Endothelial cell of umbilical vein (primary cell): ENCODE results near the gene EHD2. TPM values are rescaled to one million over a fixed set of nuclear protein-coding genes. Genes with fewer than 3 reads are reported as not detected.

ENCODE experiments used
- BruUV-seq: library from RNA; stranded (reverse); fragments of 400-500 nt; replicated peaks from 2 replicates; lab custom pipeline; 2021; lab: Mats Ljungman, UMichigan
- CTCF ChIA-PET: fragments of 300-600, 350-600 bp; sonication (Branson Sonifier 250); formaldehyde crosslinking; loops from one replicate; lab custom pipeline; 2021; ENCODE audit warnings: antibody characterized with exemption, inconsistent platforms; lab: Charles Lee
- POLR2A ChIA-PET: fragments of 300-600, 350-600 bp; sonication (Branson Sonifier 250); formaldehyde crosslinking; loops from one replicate; lab custom pipeline; 2021; ENCODE audit warnings: antibody characterized with exemption, inconsistent platforms; lab: Charles Lee
- DNase-seq: peaks from one replicate; pipeline ENCODE4 v3.0.0-alpha.2; 2011; ENCODE audit warnings: low read depth, low spot score
- FAIRE-seq: peaks from 2 replicates; lab custom pipeline; 2011; peaks lifted over from hg19 to GRCh38; lab: Jason Lieb, UNC
- H2AFZ ChIP-seq: 2 replicates; pipeline ENCODE4 v1.6.0; 2012; ENCODE audit warnings: low read depth, low read length, control low read depth, inconsistent platforms
- H3K27ac ChIP-seq: 2 replicates; pipeline ENCODE4 v1.5.1; 2011; ENCODE audit warnings: low read depth, mild to moderate bottlenecking, control low read depth, low read length, moderate library complexity; ENCODE audit not compliant: insufficient read depth
- H3K27me3 ChIP-seq, 2 experiments: 2 replicates each; pipeline versions ENCODE4 v1.6.0 to v1.6.1; 2011; ENCODE audit warnings: low read length in 2 of 2, mixed read lengths in 1 of 2; ENCODE audit not compliant: control insufficient read depth in 2 of 2, insufficient read depth in 2 of 2
- H3K36me3 ChIP-seq, 2 experiments: 2 replicates in 1 of 2; 3 replicates in 1 of 2; pipeline ENCODE4 v1.5.1; 2011; ENCODE audit warnings: low read length in 2 of 2, mild to moderate bottlenecking in 1 of 2, moderate library complexity in 1 of 2; ENCODE audit not compliant: control insufficient read depth in 2 of 2, insufficient read depth in 2 of 2; ENCODE audit errors: extremely low read depth in 1 of 2
- H3K4me1 ChIP-seq: 3 replicates; pipeline ENCODE4 v1.5.1; 2011; ENCODE audit warnings: mild to moderate bottlenecking, low read length; ENCODE audit not compliant: control insufficient read depth, insufficient read depth; ENCODE audit errors: extremely low read depth
- H3K4me2 ChIP-seq: 2 replicates; pipeline ENCODE4 v1.6.1; 2011; ENCODE audit warnings: low read length, control low read depth, mixed read lengths; ENCODE audit not compliant: insufficient read depth
- H3K4me3 ChIP-seq, 3 experiments: fragments of 200-600 bp in 1 of 3; sonication (generic), shearing (Covaris generic) in 1 of 3; replicated peaks in 1 of 3; 2 replicates each; pipeline ENCODE4 v1.5.1; 2011 to 2016; ENCODE audit warnings: control low read depth in 3 of 3, low read length in 3 of 3, mild to moderate bottlenecking in 2 of 3, inconsistent platforms in 1 of 3, low read depth in 1 of 3, moderate library complexity in 1 of 3; ENCODE audit not compliant: insufficient read depth in 1 of 3
- H3K79me2 ChIP-seq: 2 replicates; pipeline ENCODE4 v1.6.0; 2012; ENCODE audit warnings: low read length, inconsistent platforms; ENCODE audit not compliant: control insufficient read depth, insufficient read depth
- H3K9ac ChIP-seq: replicated peaks from 2 replicates; pipeline ENCODE3; 2011; ENCODE audit warnings: low read length, control low read depth; ENCODE audit not compliant: insufficient read depth; ENCODE audit errors: extremely low read depth
- H3K9me1 ChIP-seq: replicated peaks from 3 replicates; pipeline ENCODE4 v1.6.0; 2011; ENCODE audit warnings: mild to moderate bottlenecking, low read length; ENCODE audit not compliant: control insufficient read depth, insufficient read depth; ENCODE audit errors: extremely low read depth
- H3K9me3 ChIP-seq: replicated peaks from 2 replicates; pipeline ENCODE4 v1.5.1; 2012; ENCODE audit warnings: low read length, inconsistent platforms; ENCODE audit not compliant: control insufficient read depth, insufficient read depth
- H4K20me1 ChIP-seq: replicated peaks from 2 replicates; pipeline ENCODE3; 2011; ENCODE audit warnings: mild to moderate bottlenecking, low read length; ENCODE audit not compliant: control insufficient read depth, insufficient read depth; ENCODE audit errors: extremely low read depth
- CTCF ChIP-seq, 2 donors: IDR thresholded peaks; 1 replicate in 1 of 2; 2 replicates in 1 of 2; pipeline ENCODE4 v1.5.1; 2011; ENCODE audit warnings: low read length in 2 of 2, mild to moderate bottlenecking in 2 of 2, moderate library complexity in 2 of 2, control low read depth in 1 of 2, inconsistent platforms in 1 of 2, low read depth in 1 of 2; ENCODE audit not compliant: insufficient read depth in 1 of 2; ENCODE audit errors: extremely low read depth in 1 of 2
- EZH2 ChIP-seq: IDR thresholded peaks from 2 replicates; pipeline ENCODE4 v1.6.1; 2012; ENCODE audit warnings: borderline replicate concordance, low read depth, mild to moderate bottlenecking, moderate library complexity, low read length, inconsistent platforms; ENCODE audit not compliant: severe bottlenecking
- FOS ChIP-seq: IDR thresholded peaks from 2 replicates; pipeline ENCODE4 v1.6.1; 2011; ENCODE audit warnings: mild to moderate bottlenecking, low read length, moderate library complexity, borderline replicate concordance; ENCODE audit not compliant: insufficient read depth
- GATA2 ChIP-seq: IDR thresholded peaks from 2 replicates; pipeline ENCODE4 v1.7.0; 2011; ENCODE audit warnings: low read depth, mild to moderate bottlenecking, moderate library complexity, mixed read lengths, low read length; ENCODE audit not compliant: insufficient read length, insufficient read depth
- JUN ChIP-seq: IDR thresholded peaks from 2 replicates; pipeline ENCODE4 v1.6.1; 2011; ENCODE audit warnings: borderline replicate concordance, low read depth; ENCODE audit not compliant: insufficient read length, insufficient read depth
- MAX ChIP-seq: IDR thresholded peaks from 2 replicates; pipeline ENCODE4 v1.6.1; 2011; ENCODE audit not compliant: insufficient read depth, insufficient read length
- MYC ChIP-seq: IDR thresholded peaks from one replicate; pipeline ENCODE4 v1.6.1; 2011; ENCODE audit warnings: mild to moderate bottlenecking, low read depth, low read length
- POLR2A ChIP-seq: IDR thresholded peaks from 2 replicates; pipeline ENCODE4 v1.6.1; 2012; ENCODE audit warnings: low read depth, mild to moderate bottlenecking, control low read depth, low read length
- POLR2AphosphoS5 ChIP-seq: IDR thresholded peaks from 2 replicates; pipeline ENCODE4 v1.6.1; 2012; ENCODE audit warnings: low read depth, mild to moderate bottlenecking, control low read depth, low read length, moderate library complexity; ENCODE audit not compliant: insufficient read depth
- dilution Hi-C: fragments of 300-500 bp; cut with MboI; formaldehyde crosslinking; loops from one replicate; pipeline ENCODE4 v1.15.0; 2019; ENCODE audit warnings: low sequenced_read_pairs; ENCODE audit not compliant: extremely low pct_ligation_motif_present
- intact Hi-C: fragments of 100-400 bp; cut with micrococcal nuclease; formaldehyde crosslinking; loops from one replicate; pipeline ENCODE4 v1.10.0; 2022
- polyA plus RNA-seq, 4 experiments: library from polyadenylated mRNA; depleted of rRNA in 3 of 4; stranded (reverse) in 3 of 4; unstranded in 1 of 4; fragments of >200 nt; gene quantifications; 2 replicates each; pipeline versions ENCODE4 v1.2.1 to v1.2.3, GENCODE V29; 2011 to 2012; ENCODE audit warnings: missing spikeins in 1 of 4
- total RNA-seq: library from RNA; stranded (reverse); gene quantifications from 2 replicates; pipeline ENCODE4 v1.2.3, GENCODE V29; 2021

The EHD2 gene
- total and polyA plus RNA-seq, 2 donors (not counting 3 experiments of a cell fraction or from before 2014, with no cell fraction given), result 110 to 220 TPM

GRCh38 chr19:47703301-47703700 lies 9.9 kb upstream of the EHD2 start:
- DNase-seq (no peak), FAIRE-seq (no peak)
- H3K4me2 ChIP-seq, result no peak overlapping the region
- H3K4me3 ChIP-seq, result no peak overlapping the region
- POLR2A ChIA-PET, result no interaction called here
- intact Hi-C loops (no loop called here), dilution Hi-C loops (no loop called here)
- no peak overlapping the region for H2AFZ ChIP-seq
- TF ChIP-seq FOS, result no peak
- no peak for TF ChIP-seq POLR2A
- no peak for TF ChIP-seq MYC
- TF ChIP-seq GATA2, result no peak
- CTCF ChIA-PET, result interaction anchor here (0.5 to 9.7 kb wide), 6 partner anchors 10 to 266 kb away, joined by 3 to 454 read pairs (median 6); partner anchors contain the start of gene EHD2
- no peaks in the 10 kb centered on the region for H3K9me1 ChIP-seq
- no peaks in the 10 kb centered on the region for H3K27me3 ChIP-seq
- BruUV-seq, result no TSS peak
- H3K9me3 ChIP-seq, result no peaks in the 10 kb centered on the region
- no peak overlapping the region for H3K27ac ChIP-seq
- H3K79me2 ChIP-seq, result no peaks in the 10 kb centered on the region
- no peak overlapping the region for H3K9ac ChIP-seq
- H3K36me3 ChIP-seq, result peaks cover 6 to 23% of the 10 kb centered on the region in 2 experiments
- H3K4me1 ChIP-seq, result no peaks in the 10 kb centered on the region
- H4K20me1 ChIP-seq, result no peaks in the 10 kb centered on the region

GRCh38 chr19:47704024-47704423 lies 9.2 kb upstream of the EHD2 start:
- DNase-seq, result no peak
- Histone ChIP-seq H3K9ac (no peak overlapping the region), H3K27me3 (no peaks in the 10 kb centered on the region), H3K9me3 (no peaks in the 10 kb centered on the region), H3K4me2 (no peak overlapping the region), H4K20me1 (no peaks in the 10 kb centered on the region), H3K27ac (no peak overlapping the region), H3K4me3 (no peak overlapping the region), H2AFZ (no peak overlapping the region), H3K4me1 (no peaks in the 10 kb centered on the region), H3K9me1 (no peaks in the 10 kb centered on the region), H3K79me2 (no peaks in the 10 kb centered on the region), H3K36me3 (peaks cover 2 to 17% of the 10 kb centered on the region in 2 experiments)
- TF ChIP-seq JUN (no peak), POLR2A (no peak), EZH2 (no peak), POLR2AphosphoS5 (no peak), CTCF (IDR thresholded peaks at IDR 0.05; ENCODE audit: extremely low read depth in 1 of 2, insufficient read depth in 1 of 2, low read depth in 1 of 2, low read length in 2 of 2) (no peak), GATA2 (no peak), FOS (no peak), MYC (no peak), MAX (no peak)
- ChIA-PET CTCF (interaction anchor here (2.6 to 9.7 kb wide), 3 partner anchors 9 to 267 kb away, joined by 8 to 454 read pairs (median 20); partner anchors contain the start of gene EHD2), POLR2A (no interaction called here)
- no peak for FAIRE-seq
- intact Hi-C loops (no loop called here), dilution Hi-C loops (no loop called here)
- no TSS peak for BruUV-seq
